AML-193 (cell line): Measurements from ENCODE around the gene DUSP14.

Experiments
- DNase-seq, 2 experiments: peaks; one replicate each; lab custom pipeline; 2025; lab: John Stamatoyannopoulos, UW

Gene DUSP14

DNA sequence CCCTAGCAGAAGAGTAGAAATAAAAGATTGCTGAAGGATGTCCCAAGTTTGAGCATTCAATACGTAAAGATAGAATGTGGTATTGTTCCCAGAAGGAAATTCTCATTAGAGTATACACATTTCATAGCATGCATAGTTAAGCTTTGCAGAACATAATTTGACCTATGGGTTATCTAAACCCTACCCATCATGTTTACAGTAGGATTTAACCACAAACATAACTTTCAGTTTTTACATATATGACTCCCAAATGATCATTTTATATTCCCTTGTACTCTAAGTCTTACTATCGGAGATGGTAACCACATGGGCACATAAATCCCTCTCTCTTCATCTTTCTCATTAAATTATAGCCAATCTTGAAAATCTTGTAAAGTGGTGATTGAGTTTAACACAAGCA, 68.6 kb downstream of the DUSP14 start:
- no peak for DNase-seq

DNA sequence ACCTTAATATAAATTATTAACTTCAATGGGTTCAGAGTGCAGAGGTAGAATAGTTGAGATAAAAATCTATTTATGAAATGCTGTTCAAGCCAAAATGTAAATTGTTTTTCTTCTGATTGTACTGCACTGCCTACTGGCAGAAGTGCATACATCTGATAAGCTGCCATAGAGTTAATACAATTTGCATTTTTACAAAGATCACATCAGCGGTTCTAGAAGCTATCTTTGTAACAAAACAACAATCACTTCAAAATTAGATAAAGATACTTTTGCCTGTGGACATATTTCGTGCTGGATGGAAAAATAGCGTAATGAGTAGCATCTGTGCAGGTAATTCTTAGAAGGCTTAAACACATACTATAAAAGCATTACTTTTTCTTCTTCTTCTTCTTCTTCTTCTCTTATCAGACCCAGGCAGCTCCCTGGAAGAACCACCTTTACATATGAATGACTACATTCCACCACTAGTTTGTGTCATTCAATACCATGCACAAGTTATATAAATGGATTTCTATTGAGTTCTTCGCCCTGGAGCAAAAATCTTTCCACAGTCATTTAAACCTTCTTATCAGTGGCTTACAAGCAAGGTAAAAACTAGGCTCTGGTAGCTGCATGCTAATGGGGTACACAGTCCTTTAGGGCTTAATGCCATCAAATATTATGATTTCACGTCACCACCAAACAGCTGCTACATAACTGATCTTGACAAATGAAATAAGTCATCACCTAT, 72.5 kb downstream of the DUSP14 start:
- no peak for DNase-seq
